SK-N-SH (cell line): ENCODE measurements around the gene TMEM120B. TPM values are rescaled to one million over a fixed set of nuclear protein-coding genes. Genes with fewer than 3 reads are reported as not detected.

ENCODE experiments used
- CTCF ChIA-PET: fragments of 300-600, 350-600 bp; formaldehyde crosslinking; extraction: SDS; loops from one replicate; lab custom pipeline; 2021; lab: Yijun Ruan, JAX
- POLR2A ChIA-PET: fragments of 350-600 bp; sonication (Branson Sonifier 250); formaldehyde crosslinking; extraction: SDS; loops from one replicate; lab custom pipeline; 2020; ENCODE audit warnings: antibody characterized with exemption, inconsistent platforms; lab: Yijun Ruan, JAX
- DNase-seq: peaks from one replicate; pipeline ENCODE4 v3.0.0; 2012
- H2AFZ ChIP-seq: fragments of 200-600 bp; sonication (generic); 2 replicates; pipeline ENCODE4 v1.8.1; 2016; ENCODE audit warnings: antibody characterized with exemption, mild to moderate bottlenecking, low read depth
- H3F3A ChIP-seq: fragments of 200-600 bp; sonication (generic); replicated peaks from 2 replicates; pipeline ENCODE3; 2016; ENCODE audit warnings: antibody characterized with exemption, mild to moderate bottlenecking; ENCODE audit not compliant: insufficient read depth
- H3K27ac ChIP-seq, 2 experiments: fragments of 200-500 bp in 1 of 2; fragments of 200-600 bp in 1 of 2; sonication (Bioruptor generic) in 1 of 2; sonication (generic), shearing (Covaris generic) in 1 of 2; 2 replicates each; pipeline versions ENCODE4 v1.5.1 to v1.6.1; 2014 to 2016; ENCODE audit warnings: low read depth in 2 of 2, inconsistent platforms in 1 of 2, low read length in 1 of 2, mild to moderate bottlenecking in 1 of 2, mixed read lengths in 1 of 2
- H3K27me3 ChIP-seq: fragments of 200-600 bp; sonication (generic), shearing (Covaris generic); 2 replicates; pipeline ENCODE4 v1.6.1; 2016; ENCODE audit warnings: mixed run types; ENCODE audit not compliant: insufficient read depth
- H3K36me3 ChIP-seq, 2 experiments: fragments of 200-500 bp in 1 of 2; fragments of 200-600 bp in 1 of 2; sonication (Bioruptor generic) in 1 of 2; sonication (generic) in 1 of 2; replicated peaks in 1 of 2; 2 replicates each; pipeline versions ENCODE3 to v1.5.1; 2014 to 2016; ENCODE audit warnings: low read length in 1 of 2, mild to moderate bottlenecking in 1 of 2; ENCODE audit not compliant: insufficient read depth in 2 of 2, control insufficient read depth in 1 of 2
- H3K4me1 ChIP-seq, 2 experiments: fragments of 200-500 bp in 1 of 2; fragments of 200-600 bp in 1 of 2; sonication (Bioruptor generic) in 1 of 2; sonication (generic), shearing (Covaris generic) in 1 of 2; 2 replicates each; pipeline versions ENCODE4 v1.5.1 to v1.6.1; 2014 to 2016; ENCODE audit warnings: low read depth in 1 of 2, low read length in 1 of 2, mixed run types in 1 of 2; ENCODE audit not compliant: insufficient read depth in 2 of 2, control insufficient read depth in 1 of 2
- H3K4me2 ChIP-seq: fragments of 200-600 bp; sonication (generic), shearing (Covaris generic); 2 replicates; pipeline ENCODE4 v1.6.1; 2017; ENCODE audit warnings: mixed run types
- H3K4me3 ChIP-seq, 2 experiments: fragments of 200-500 bp in 1 of 2; fragments of 200-600 bp in 1 of 2; sonication (Bioruptor generic) in 1 of 2; sonication (generic), shearing (Covaris generic) in 1 of 2; 2 replicates each; pipeline versions ENCODE4 v1.5.1 to v1.8.1; 2014 to 2016; ENCODE audit warnings: low read depth in 2 of 2, inconsistent platforms in 1 of 2, low read length in 1 of 2, mild to moderate bottlenecking in 1 of 2, mixed read lengths in 1 of 2, moderate library complexity in 1 of 2
- H3K79me2 ChIP-seq: fragments of 200-600 bp; sonication (generic); 2 replicates; pipeline ENCODE4 v1.8.1; 2017; ENCODE audit warnings: mild to moderate bottlenecking; ENCODE audit not compliant: insufficient read depth
- H3K9ac ChIP-seq: fragments of 200-600 bp; sonication (generic); 2 replicates; pipeline ENCODE4 v1.6.1; 2017; ENCODE audit warnings: mixed run types
- H3K9me2 ChIP-seq: fragments of 200-600 bp; sonication (generic); 2 replicates; pipeline ENCODE4 v1.6.1; 2017; ENCODE audit warnings: mixed run types
- H3K9me3 ChIP-seq: fragments of 200-600 bp; sonication (generic); 2 replicates; pipeline ENCODE4 v1.6.1; 2017; ENCODE audit warnings: mixed run types, mild to moderate bottlenecking, moderate library complexity
- H4K20me1 ChIP-seq: fragments of 200-600 bp; sonication (generic); 2 replicates; pipeline ENCODE4 v1.6.1; 2017; ENCODE audit warnings: mild to moderate bottlenecking, mixed run types; ENCODE audit not compliant: insufficient read depth
- FOXM1 ChIP-seq: IDR thresholded peaks from 2 replicates; pipeline ENCODE4 v1.4.0; 2012; ENCODE audit warnings: low read depth, mild to moderate bottlenecking
- IRF3 ChIP-seq: fragments of 150-350 bp; IDR thresholded peaks from 2 replicates; pipeline ENCODE4 v1.6.1; 2016; ENCODE audit warnings: mild to moderate bottlenecking, low read depth, low read length
- MAX ChIP-seq: IDR thresholded peaks from 2 replicates; pipeline ENCODE4 v1.4.0; 2012; ENCODE audit warnings: low read depth
- NFIC ChIP-seq: IDR thresholded peaks from 2 replicates; pipeline ENCODE4 v1.4.0; 2012; ENCODE audit warnings: borderline replicate concordance
- NRF1 ChIP-seq: IDR thresholded peaks from 2 replicates; pipeline ENCODE4 v1.6.1; 2012; ENCODE audit warnings: low read depth, mild to moderate bottlenecking, low read length
- RCOR1 ChIP-seq: fragments of 150-350 bp; IDR thresholded peaks from 2 replicates; pipeline ENCODE4 v1.6.1; 2017; ENCODE audit warnings: antibody characterized with exemption, low read length
- TAF1 ChIP-seq: IDR thresholded peaks from 2 replicates; pipeline ENCODE4 v1.6.1; 2012; ENCODE audit warnings: low read depth, mild to moderate bottlenecking, low read length, moderate library complexity, borderline replicate concordance
- TCF12 ChIP-seq: IDR thresholded peaks from 2 replicates; pipeline ENCODE4 v1.4.0; 2012
- WGBS: methylation state at CpG from one replicate; pipeline ENCODE4 v1.1.6; 2017; ENCODE audit warnings: low lambda C conversion rate; 5-methylcytosine and 5-hydroxymethylcytosine counted together
- polyA plus RNA-seq, 3 experiments: library from polyadenylated mRNA; depleted of rRNA; stranded (reverse); fragments of >200 nt; gene quantifications; 2 replicates each; pipeline ENCODE4 v1.2.3, GENCODE V29; 2012
- TF ChIP-seq, protein P1 (sequence below): fragments of 200-600 bp; sonication (generic); IDR thresholded peaks from 2 replicates; pipeline ENCODE4 v1.6.1; 2017; ENCODE audit warnings: antibody characterized with exemption, mild to moderate bottlenecking, moderate library complexity
- TF ChIP-seq, protein P2 (sequence below): IDR thresholded peaks from 2 replicates; pipeline ENCODE4 v1.4.0; 2012; ENCODE audit warnings: low read depth, borderline replicate concordance

The TMEM120B gene
- polyA plus RNA-seq, 1 of the 3 experiments (the other 2 are of a cell fraction), result 15.4 TPM

- TF ChIP-seq TAF1, result no peak
These were observed 38.0 kb downstream of the TMEM120B start (continued) for GRCh38 chr12:121750507-121750955.

DNA sequence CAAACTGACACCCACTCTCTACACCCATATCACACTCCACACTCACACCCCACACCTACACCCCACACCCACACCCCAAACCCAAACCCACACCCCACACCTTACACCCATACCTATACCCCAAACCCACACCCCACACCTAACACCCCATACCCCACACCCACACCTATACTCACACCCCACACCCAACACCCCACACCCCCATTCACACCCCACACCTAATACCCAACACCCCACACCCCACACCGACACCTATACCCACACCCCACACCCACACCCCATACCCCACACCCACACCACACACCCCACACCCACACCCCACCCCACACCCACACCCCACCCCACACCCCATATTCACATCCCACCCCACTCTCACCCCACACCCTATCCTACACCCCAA, 38.5 kb downstream of the TMEM120B start:
- H4K20me1 ChIP-seq, result no peaks in the 10 kb centered on the region
- no peaks in the 10 kb centered on the region for H3K9me3 ChIP-seq
- peaks cover 17% of the 10 kb centered on the region for H3F3A ChIP-seq
- no peak overlapping the region for H3K9ac ChIP-seq
- POLR2A ChIA-PET, result no interaction called here
- TF ChIP-seq, protein P1, sequence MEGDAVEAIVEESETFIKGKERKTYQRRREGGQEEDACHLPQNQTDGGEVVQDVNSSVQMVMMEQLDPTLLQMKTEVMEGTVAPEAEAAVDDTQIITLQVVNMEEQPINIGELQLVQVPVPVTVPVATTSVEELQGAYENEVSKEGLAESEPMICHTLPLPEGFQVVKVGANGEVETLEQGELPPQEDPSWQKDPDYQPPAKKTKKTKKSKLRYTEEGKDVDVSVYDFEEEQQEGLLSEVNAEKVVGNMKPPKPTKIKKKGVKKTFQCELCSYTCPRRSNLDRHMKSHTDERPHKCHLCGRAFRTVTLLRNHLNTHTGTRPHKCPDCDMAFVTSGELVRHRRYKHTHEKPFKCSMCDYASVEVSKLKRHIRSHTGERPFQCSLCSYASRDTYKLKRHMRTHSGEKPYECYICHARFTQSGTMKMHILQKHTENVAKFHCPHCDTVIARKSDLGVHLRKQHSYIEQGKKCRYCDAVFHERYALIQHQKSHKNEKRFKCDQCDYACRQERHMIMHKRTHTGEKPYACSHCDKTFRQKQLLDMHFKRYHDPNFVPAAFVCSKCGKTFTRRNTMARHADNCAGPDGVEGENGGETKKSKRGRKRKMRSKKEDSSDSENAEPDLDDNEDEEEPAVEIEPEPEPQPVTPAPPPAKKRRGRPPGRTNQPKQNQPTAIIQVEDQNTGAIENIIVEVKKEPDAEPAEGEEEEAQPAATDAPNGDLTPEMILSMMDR, result no peak
- TF ChIP-seq FOXM1 (no peak), TCF12 (no peak), MAX (no peak), NFIC (no peak), RCOR1 (no peak), TAF1 (no peak), IRF3 (no peak), NRF1 (no peak)
- TF ChIP-seq, protein P2, sequence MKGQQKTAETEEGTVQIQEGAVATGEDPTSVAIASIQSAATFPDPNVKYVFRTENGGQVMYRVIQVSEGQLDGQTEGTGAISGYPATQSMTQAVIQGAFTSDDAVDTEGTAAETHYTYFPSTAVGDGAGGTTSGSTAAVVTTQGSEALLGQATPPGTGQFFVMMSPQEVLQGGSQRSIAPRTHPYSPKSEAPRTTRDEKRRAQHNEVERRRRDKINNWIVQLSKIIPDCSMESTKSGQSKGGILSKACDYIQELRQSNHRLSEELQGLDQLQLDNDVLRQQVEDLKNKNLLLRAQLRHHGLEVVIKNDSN, result no peak
- TF ChIP-seq, all 33 proteins: peak for 0
- DNase-seq, result no peak
- H3K27ac ChIP-seq, result no peak overlapping the region
- no peak overlapping the region for H3K4me2 ChIP-seq
- H3K4me3 ChIP-seq, result no peak overlapping the region
- no peaks in the 10 kb centered on the region for H3K36me3 ChIP-seq
- H3K27me3 ChIP-seq, result no peaks in the 10 kb centered on the region
- no peak overlapping the region for H2AFZ ChIP-seq
- CTCF ChIA-PET, result interaction anchor here (1.0 kb wide), 1 partner anchor 198 kb away, joined by 3 read pairs; no protein-coding TSS in a partner anchor
- peaks cover 0 to 6% of the 10 kb centered on the region in 2 experiments; a peak in 1 of 4 replicates for H3K4me1 ChIP-seq
- H3K79me2 ChIP-seq, result no peaks in the 10 kb centered on the region; the same call in 1 of the 2 replicates
- 100% methylated on average over 1 of the region's 1 CpG for WGBS
- no peaks in the 10 kb centered on the region for H3K9me2 ChIP-seq
